H1 (cell line): ENCODE results near the gene ADAMTS15. TPM values are rescaled to one million over a fixed set of nuclear protein-coding genes. Genes with fewer than 3 reads are reported as not detected.

Source experiments
- CTCF ChIA-PET: fragments of 300-600 bp; sonication (Branson Sonifier 250); formaldehyde crosslinking; loops from one replicate; lab custom pipeline; 2021; ENCODE audit not compliant: partially characterized antibody; lab: Charles Lee
- POLR2A ChIA-PET: fragments of 300-600 bp; sonication (Branson Sonifier 250); formaldehyde crosslinking; loops from one replicate; lab custom pipeline; 2021; ENCODE audit warnings: inconsistent platforms; ENCODE audit not compliant: partially characterized antibody; lab: Charles Lee
- DNase-seq, 2 experiments: peaks; one replicate each; pipeline versions ENCODE4 v3.0.0 to v3.0.0-alpha.2; 2010 to 2022; ENCODE audit warnings: low spot score in 2 of 2, low read depth in 1 of 2, mixed read lengths in 1 of 2
- FAIRE-seq: peaks from 2 replicates; lab custom pipeline; 2011; peaks lifted over from hg19 to GRCh38; lab: Jason Lieb, UNC
- H2AFZ ChIP-seq: 2 replicates; pipeline ENCODE4 v1.8.1; 2012; ENCODE audit warnings: low read length, inconsistent platforms
- H2AK5ac ChIP-seq: 2 replicates; pipeline ENCODE4 v1.6.1; 2013; ENCODE audit warnings: low read depth, low read length
- H2BK120ac ChIP-seq: replicated peaks from 2 replicates; pipeline ENCODE3; 2013; ENCODE audit warnings: low read depth, low read length, inconsistent platforms
- H2BK12ac ChIP-seq: 2 replicates; pipeline ENCODE4 v1.6.1; 2013; ENCODE audit warnings: low read depth, low read length
- H2BK15ac ChIP-seq: 2 replicates; pipeline ENCODE4 v1.6.1; 2013; ENCODE audit warnings: low read length
- H2BK20ac ChIP-seq: 2 replicates; pipeline ENCODE4 v1.6.1; 2013; ENCODE audit warnings: low read length
- H2BK5ac ChIP-seq: 2 replicates; pipeline ENCODE4 v1.6.1; 2013; ENCODE audit warnings: low read depth, low read length
- H3K14ac ChIP-seq: 2 replicates; pipeline ENCODE4 v1.6.1; 2013; ENCODE audit warnings: inconsistent platforms; ENCODE audit not compliant: insufficient read length
- H3K18ac ChIP-seq: 2 replicates; pipeline ENCODE4 v1.6.1; 2013; ENCODE audit warnings: low read length; ENCODE audit errors: extremely low read depth
- H3K23ac ChIP-seq: 2 replicates; pipeline ENCODE4 v1.6.1; 2013; ENCODE audit warnings: inconsistent platforms; ENCODE audit not compliant: insufficient read length
- H3K23me2 ChIP-seq: 2 replicates; pipeline ENCODE4 v1.6.1; 2013; ENCODE audit warnings: low read depth, low read length
- H3K27ac ChIP-seq: 2 replicates; pipeline ENCODE4 v1.6.1; 2011; ENCODE audit warnings: low read depth, low read length, inconsistent platforms
- H3K27me3 ChIP-seq, 4 experiments: replicated peaks in 1 of 4; 1 replicate in 1 of 4; 2 replicates in 3 of 4; pipeline versions ENCODE4 v1.6.1 to v1.8.1; 2011 to 2013; ENCODE audit warnings: low read length in 3 of 4, mild to moderate bottlenecking in 3 of 4, inconsistent platforms in 2 of 4, mixed read lengths in 2 of 4, moderate library complexity in 1 of 4; ENCODE audit not compliant: control insufficient read depth in 3 of 4, insufficient read depth in 3 of 4; ENCODE audit errors: extremely low read depth in 1 of 4
- H3K36me3 ChIP-seq, 4 experiments: 2 replicates each; pipeline versions ENCODE4 v1.6.1 to v1.8.1; 2011 to 2013; ENCODE audit warnings: mild to moderate bottlenecking in 4 of 4, low read length in 3 of 4, moderate library complexity in 2 of 4, control low read depth in 1 of 4, inconsistent platforms in 1 of 4; ENCODE audit not compliant: insufficient read depth in 4 of 4, control insufficient read depth in 2 of 4
- H3K4ac ChIP-seq: replicated peaks from 2 replicates; pipeline ENCODE3; 2013; ENCODE audit warnings: low read length, low read depth, mixed read lengths, inconsistent platforms; ENCODE audit not compliant: insufficient read length
- H3K4me1 ChIP-seq, 4 experiments: replicated peaks in 1 of 4; 1 replicate in 1 of 4; 2 replicates in 3 of 4; pipeline versions ENCODE4 v1.6.1 to v1.8.1; 2011 to 2013; ENCODE audit warnings: low read length in 3 of 4, inconsistent platforms in 2 of 4, mixed read lengths in 1 of 4; ENCODE audit not compliant: insufficient read depth in 4 of 4, control insufficient read depth in 3 of 4
- H3K4me2 ChIP-seq, 2 experiments: 2 replicates each; pipeline versions ENCODE4 v1.6.1 to v1.8.1; 2011 to 2013; ENCODE audit warnings: low read depth in 2 of 2, low read length in 2 of 2, control low read depth in 1 of 2, inconsistent platforms in 1 of 2, mild to moderate bottlenecking in 1 of 2; ENCODE audit not compliant: insufficient read depth in 1 of 2
- H3K4me3 ChIP-seq, 4 experiments: fragments of 200-600, 300-600 bp in 1 of 4; sonication (generic), shearing (Covaris generic), sonication (Bioruptor Twin) in 1 of 4; 2 replicates each; pipeline versions ENCODE4 v1.5.1 to v1.8.1; 2011 to 2016; ENCODE audit warnings: low read length in 4 of 4, low read depth in 3 of 4, control low read depth in 2 of 4, inconsistent platforms in 2 of 4, mild to moderate bottlenecking in 2 of 4, mixed read lengths in 1 of 4, moderate library complexity in 1 of 4; ENCODE audit not compliant: insufficient read depth in 2 of 4; ENCODE audit errors: extremely low read depth in 1 of 4
- H3K56ac ChIP-seq: replicated peaks from 2 replicates; pipeline ENCODE3; 2013; ENCODE audit warnings: low read depth, mild to moderate bottlenecking, mixed read lengths, low read length, inconsistent platforms; ENCODE audit not compliant: insufficient read length
- H3K79me1 ChIP-seq: 2 replicates; pipeline ENCODE4 v1.6.1; 2013; ENCODE audit warnings: low read depth, low read length, control low read depth
- H3K79me2 ChIP-seq, 2 experiments: 2 replicates each; pipeline versions ENCODE4 v1.6.1 to v1.8.1; 2012 to 2013; ENCODE audit warnings: low read length in 2 of 2, mild to moderate bottlenecking in 2 of 2, inconsistent platforms in 1 of 2; ENCODE audit not compliant: insufficient read depth in 2 of 2, control insufficient read depth in 1 of 2
- H3K9ac ChIP-seq, 4 experiments: replicated peaks in 1 of 4; 1 replicate in 1 of 4; 2 replicates in 3 of 4; pipeline versions ENCODE4 v1.6.1 to v1.8.1; 2011 to 2013; ENCODE audit warnings: low read depth in 3 of 4, low read length in 3 of 4, control low read depth in 2 of 4, mild to moderate bottlenecking in 2 of 4, moderate library complexity in 2 of 4, inconsistent platforms in 1 of 4; ENCODE audit errors: extremely low read depth in 1 of 4
- H3K9me3 ChIP-seq, 2 experiments: 2 replicates each; pipeline versions ENCODE4 v1.6.1 to v1.8.1; 2012 to 2013; ENCODE audit warnings: mild to moderate bottlenecking in 2 of 2, moderate library complexity in 2 of 2, control low read depth in 1 of 2, inconsistent platforms in 1 of 2, low read depth in 1 of 2, low read length in 1 of 2, mixed read lengths in 1 of 2; ENCODE audit not compliant: insufficient read depth in 2 of 2
- H4K20me1 ChIP-seq, 2 experiments: replicated peaks in 1 of 2; 2 replicates each; pipeline versions ENCODE3 to v1.8.1; 2011 to 2013; ENCODE audit warnings: inconsistent platforms in 2 of 2, low read length in 2 of 2, mild to moderate bottlenecking in 1 of 2; ENCODE audit not compliant: insufficient read depth in 2 of 2, control insufficient read depth in 1 of 2
- H4K5ac ChIP-seq: 2 replicates; pipeline ENCODE4 v1.6.1; 2013; ENCODE audit warnings: low read length, low read depth, mixed read lengths, inconsistent platforms; ENCODE audit not compliant: insufficient read length
- H4K8ac ChIP-seq: 2 replicates; pipeline ENCODE4 v1.8.0; 2013; ENCODE audit warnings: mild to moderate bottlenecking, moderate library complexity, low read length, inconsistent platforms; ENCODE audit not compliant: insufficient read depth; ENCODE audit errors: extremely low read depth
- H4K91ac ChIP-seq: replicated peaks from 2 replicates; pipeline ENCODE3; 2013; ENCODE audit warnings: low read length, mixed read lengths, inconsistent platforms; ENCODE audit not compliant: insufficient read length
- CREB1 ChIP-seq: IDR thresholded peaks from 2 replicates; pipeline ENCODE4 v1.6.1; 2012; ENCODE audit warnings: inconsistent platforms
- NANOG ChIP-seq: IDR thresholded peaks from 2 replicates; pipeline ENCODE4 v1.6.1; 2011; ENCODE audit warnings: low read length, low read depth, mild to moderate bottlenecking, inconsistent platforms; ENCODE audit not compliant: insufficient read depth, poor library complexity, severe bottlenecking
- WGBS, 2 experiments: shearing (Covaris generic) in 1 of 2; methylation state at CpG; one replicate each; pipeline versions ENCODE4 v1.1.6 to v1.1.7; 2013 to 2015; ENCODE audit warnings: low lambda C conversion rate in 2 of 2, mixed read lengths in 2 of 2, inconsistent platforms in 1 of 2, low coverage in 1 of 2, missing lambda C conversion rate in 1 of 2; ENCODE audit not compliant: insufficient replicate concordance in 2 of 2, insufficient coverage in 1 of 2, insufficient read length in 1 of 2; ENCODE audit errors: extremely low coverage in 1 of 2, missing lambda C conversion rate in 1 of 2; 5-methylcytosine and 5-hydroxymethylcytosine counted together
- polyA plus RNA-seq, 7 experiments: library from polyadenylated mRNA; depleted of rRNA in 3 of 7; stranded (reverse) in 5 of 7; unstranded in 2 of 7; fragments of >200 nt in 5 of 7; fragments of 200-250 nt in 2 of 7; gene quantifications; 1 replicate in 5 of 7; 2 replicates in 1 of 7; 4 replicates in 1 of 7; pipeline versions ENCODE4 v1.2.1 to v1.2.3, GENCODE V29; 2011 to 2013; ENCODE audit warnings: missing spikeins in 2 of 7, mixed read lengths in 2 of 7
- total RNA-seq: library from RNA; stranded (reverse); fragmentation: NEBNext Ultra II Directional; extraction: Animal tissue kit (Norgen Biotek cat#: 25700); gene quantifications from 2 replicates; pipeline ENCODE4 v1.2.1, GENCODE V29; 2021
- TF ChIP-seq, protein P1 (sequence below), 3 experiments: IDR thresholded peaks; 1 replicate in 2 of 3; 2 replicates in 1 of 3; pipeline versions ENCODE4 v1.5.1 to v1.6.1; 2011; ENCODE audit warnings: low read length in 3 of 3, mild to moderate bottlenecking in 3 of 3, inconsistent platforms in 2 of 3, low read depth in 1 of 3, moderate library complexity in 1 of 3; ENCODE audit not compliant: insufficient read depth in 1 of 3; ENCODE audit errors: control extremely low read depth in 1 of 3
- TF ChIP-seq, protein P2 (sequence below): IDR thresholded peaks from 2 replicates; pipeline ENCODE4 v1.6.1; 2012; ENCODE audit warnings: inconsistent platforms

The ADAMTS15 gene
- total and polyA plus RNA-seq, 2 of the 8 experiments (the other 6 are each of a cell fraction or from before 2014, with no cell fraction given): 1.7 to 4.7 TPM

DNA sequence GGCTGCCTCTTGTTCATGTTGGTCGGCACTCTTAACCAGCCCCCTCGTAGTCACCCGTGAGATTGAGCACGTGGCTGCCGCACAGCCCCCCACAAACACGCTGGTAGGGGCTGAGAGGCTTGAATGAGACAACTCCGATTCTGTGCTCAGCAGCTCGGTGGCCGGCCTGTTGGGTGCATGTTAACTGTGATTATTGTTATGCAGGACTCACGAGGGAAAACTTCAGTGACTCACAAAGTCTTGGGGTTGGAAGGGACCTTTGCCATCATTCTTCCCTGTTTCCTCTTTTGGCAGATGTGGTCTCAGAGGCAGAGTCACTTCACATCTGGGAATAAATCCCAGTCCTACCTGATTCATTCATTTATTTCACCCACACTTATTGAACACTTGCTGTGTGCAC, 75.2 kb downstream of the ADAMTS15 start:
- 59% methylated on average over 10 of the region's 10 CpGs; no CpG with 5 or more reads in 1 of the 2 experiments for WGBS, 2 experiments
- ChIA-PET POLR2A (no interaction called here), CTCF (interaction anchor here (1.2 to 1.7 kb wide), 2 partner anchors 10 to 334 kb away, joined by 4 to 7 read pairs; no protein-coding TSS in a partner anchor)
- Histone ChIP-seq H3K27ac (no peak overlapping the region), H3K56ac (no peak overlapping the region), H4K91ac (no peak overlapping the region), H3K27me3 (peaks cover 0 to 7% (median 1%) of the 10 kb centered on the region in 4 experiments; a peak in 2 of 7 replicates), H4K20me1 (no peaks in the 10 kb centered on the region), H2BK5ac (peak overlapping the region; percentile 27; the same call in 1 of the 2 replicates), H3K9ac (no peak overlapping the region), H2BK15ac (peak overlapping the region; percentile 1; the same call in 1 of the 2 replicates), H3K4me2 (peak overlapping the region in 1 of 2 experiments; percentile 15; a peak in 2 of 4 replicates), H3K4me3 (no peak overlapping the region), H3K18ac (no peak overlapping the region), H4K8ac (no peak overlapping the region), H3K36me3 (no peaks in the 10 kb centered on the region), H3K23ac (no peak overlapping the region), H3K14ac (no peak overlapping the region), H2BK20ac (peak overlapping the region; percentile 4; the same call in 1 of the 2 replicates), H3K4me1 (peaks cover 5 to 15% (median 11%) of the 10 kb centered on the region in 4 experiments), H2AK5ac (no peak overlapping the region), H2BK120ac (no peak overlapping the region), H3K9me3 (no peaks in the 10 kb centered on the region), H2AFZ (0 out of 2 replicates have a peak overlapping the region, but pooled peaks have one; percentile 55), H4K5ac (no peak overlapping the region), H3K79me2 (no peaks in the 10 kb centered on the region), H3K79me1 (no peaks in the 10 kb centered on the region), H2BK12ac (peak overlapping the region; percentile 93; the same call in 1 of the 2 replicates), H3K4ac (no peak overlapping the region), H3K23me2 (no peaks in the 10 kb centered on the region; the same call in 1 of the 2 replicates)
- DNase-seq: no peak
- FAIRE-seq: no peak
- no peak for TF ChIP-seq CREB1
- TF ChIP-seq, protein P1, sequence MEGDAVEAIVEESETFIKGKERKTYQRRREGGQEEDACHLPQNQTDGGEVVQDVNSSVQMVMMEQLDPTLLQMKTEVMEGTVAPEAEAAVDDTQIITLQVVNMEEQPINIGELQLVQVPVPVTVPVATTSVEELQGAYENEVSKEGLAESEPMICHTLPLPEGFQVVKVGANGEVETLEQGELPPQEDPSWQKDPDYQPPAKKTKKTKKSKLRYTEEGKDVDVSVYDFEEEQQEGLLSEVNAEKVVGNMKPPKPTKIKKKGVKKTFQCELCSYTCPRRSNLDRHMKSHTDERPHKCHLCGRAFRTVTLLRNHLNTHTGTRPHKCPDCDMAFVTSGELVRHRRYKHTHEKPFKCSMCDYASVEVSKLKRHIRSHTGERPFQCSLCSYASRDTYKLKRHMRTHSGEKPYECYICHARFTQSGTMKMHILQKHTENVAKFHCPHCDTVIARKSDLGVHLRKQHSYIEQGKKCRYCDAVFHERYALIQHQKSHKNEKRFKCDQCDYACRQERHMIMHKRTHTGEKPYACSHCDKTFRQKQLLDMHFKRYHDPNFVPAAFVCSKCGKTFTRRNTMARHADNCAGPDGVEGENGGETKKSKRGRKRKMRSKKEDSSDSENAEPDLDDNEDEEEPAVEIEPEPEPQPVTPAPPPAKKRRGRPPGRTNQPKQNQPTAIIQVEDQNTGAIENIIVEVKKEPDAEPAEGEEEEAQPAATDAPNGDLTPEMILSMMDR (IDR thresholded peaks at IDR 0.05; ENCODE audit: control extremely low read depth in 1 of 3, insufficient read depth in 1 of 3, low read depth in 1 of 3, low read length in 3 of 3): no peak
- TF ChIP-seq NANOG: no peak
- TF ChIP-seq, protein P2, sequence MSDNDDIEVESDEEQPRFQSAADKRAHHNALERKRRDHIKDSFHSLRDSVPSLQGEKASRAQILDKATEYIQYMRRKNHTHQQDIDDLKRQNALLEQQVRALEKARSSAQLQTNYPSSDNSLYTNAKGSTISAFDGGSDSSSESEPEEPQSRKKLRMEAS: peak; percentile 44
